ENCODE data around the gene ZFAND5. TPM values are rescaled to one million over a fixed set of nuclear protein-coding genes. Genes with fewer than 3 reads are reported as not detected.

Gene ZFAND5
- total RNA-seq, 1 donor from 2014 or later: 134 TPM

GRCh38 chr9:72363236-72363635 lies 1.8 kb downstream of the ZFAND5 start:
- peak; percentile 27 for DNase-seq (ENCODE audit: low spot score)

- peak; percentile 90 for DNase-seq (ENCODE audit: low spot score)
Measured at GRCh38 chr9:72362680-72363139, 2.3 kb downstream of the ZFAND5 start.

- peak; percentile 10 for DNase-seq (ENCODE audit: low spot score)
Measured at GRCh38 chr9:72362118-72362531, 2.9 kb downstream of the ZFAND5 start.

- DNase-seq (ENCODE audit: low spot score): no peak
Measured at GRCh38 chr9:72361217-72361616, 3.8 kb downstream of the ZFAND5 start.

DNA sequence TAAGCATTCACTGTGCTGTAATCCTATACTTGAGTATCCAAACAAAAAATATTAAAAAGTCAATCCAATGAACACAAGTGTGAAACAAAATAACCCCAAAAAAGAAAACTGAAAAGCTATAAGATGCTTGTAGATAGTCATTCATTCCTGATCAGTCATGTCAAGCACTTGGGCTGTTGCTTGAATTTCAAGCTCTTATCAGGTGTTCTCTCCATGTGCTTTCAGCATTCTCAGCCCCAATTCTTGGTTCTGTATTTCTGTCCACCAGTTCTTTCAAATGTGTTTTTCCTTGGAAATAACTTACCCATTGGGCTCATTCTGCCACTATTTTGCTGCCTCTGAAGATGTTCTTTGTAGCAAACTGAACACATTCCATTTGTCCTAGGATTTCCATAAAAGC lies 4.7 kb downstream of the ZFAND5 start:
- DNase-seq (ENCODE audit: low spot score): no peak

DNA sequence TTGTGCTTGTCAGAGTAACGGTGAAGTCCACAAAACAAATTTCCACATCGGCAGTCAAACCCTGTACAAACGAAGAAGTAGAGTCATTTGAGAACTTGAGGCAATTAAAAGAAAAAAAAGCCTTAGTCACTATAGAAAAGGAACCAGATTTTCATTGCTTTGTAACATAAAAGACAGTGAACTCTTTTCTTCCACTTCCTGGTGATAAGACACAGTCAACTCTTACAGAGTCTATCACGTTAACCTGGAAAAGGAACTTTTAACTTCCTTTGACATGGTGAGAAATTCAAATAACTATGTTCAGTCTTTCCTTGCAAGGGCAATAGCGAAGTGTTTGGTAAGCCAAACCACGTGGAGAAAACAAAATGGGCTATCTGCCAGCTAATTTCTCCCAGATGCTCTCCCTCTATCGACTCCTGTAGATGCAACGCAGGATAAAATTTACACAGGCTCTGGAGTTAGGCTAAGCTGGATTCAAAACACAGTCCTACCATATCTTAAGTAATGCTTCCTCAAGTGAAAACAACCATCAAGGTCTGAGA lies 8.9 kb downstream of the ZFAND5 start:
- DNase-seq (ENCODE audit: low spot score): peak; percentile 47

- DNase-seq (ENCODE audit: low spot score): no peak
Measured at GRCh38 chr9:72355153-72355552, 9.9 kb downstream of the ZFAND5 start.

- no peak for DNase-seq (ENCODE audit: low spot score)
Measured at GRCh38 chr9:72354704-72355103, 10.3 kb downstream of the ZFAND5 start.

DNA sequence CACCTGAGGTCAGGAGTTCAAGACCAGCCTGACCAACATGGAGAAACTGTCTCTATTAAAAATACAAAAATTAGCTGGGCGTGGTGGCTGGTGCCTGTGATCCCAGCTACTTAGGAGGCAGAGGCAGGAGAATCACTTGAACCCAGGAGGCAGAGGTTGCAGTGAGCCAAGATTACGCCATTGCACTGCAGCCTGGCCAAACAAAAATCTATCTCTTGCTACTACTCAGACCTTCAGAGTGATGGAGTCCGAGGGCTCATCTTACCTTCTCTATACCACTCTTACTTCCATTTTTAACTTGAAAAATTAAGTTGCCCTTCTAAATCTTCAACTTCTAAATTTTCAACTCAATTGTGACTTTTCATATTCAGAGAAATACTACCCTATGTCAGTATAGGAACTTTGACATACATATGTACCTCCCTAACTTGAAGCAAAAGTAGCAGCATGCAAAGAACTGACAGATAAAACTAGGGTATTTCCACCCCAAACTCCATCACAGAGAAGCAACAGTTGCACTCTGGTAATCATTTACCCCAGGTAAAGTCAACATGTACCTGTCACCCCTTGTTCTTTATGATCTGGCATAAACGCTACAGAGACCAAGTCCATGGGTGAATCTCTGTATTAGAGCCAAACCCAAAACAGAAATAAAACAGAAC lies 11.4 kb downstream of the ZFAND5 start:
- no peak for DNase-seq (ENCODE audit: low spot score)

DNA sequence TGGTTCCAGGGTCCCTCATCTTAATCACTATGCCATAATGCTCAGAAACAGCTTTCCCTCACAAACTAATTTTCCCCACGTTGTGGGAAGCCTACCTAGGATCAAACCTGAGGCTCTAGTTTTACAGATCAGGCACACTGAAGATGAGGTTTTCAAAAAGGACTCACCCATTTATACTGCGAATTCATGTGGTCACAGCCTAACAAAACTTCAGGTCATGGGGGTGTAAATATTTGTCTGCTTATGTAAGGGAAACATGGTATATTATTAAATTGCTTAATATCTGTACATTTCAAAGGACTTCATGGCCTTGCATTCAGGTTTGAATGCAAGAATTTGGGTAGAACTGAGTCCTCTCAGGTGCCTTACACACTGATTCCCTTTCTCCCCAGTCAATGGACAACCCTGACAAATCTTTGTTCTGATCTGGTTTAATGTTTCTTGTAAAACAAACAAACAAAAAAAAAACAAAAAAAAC lies 12.1 kb downstream of the ZFAND5 start:
- no peak for DNase-seq (ENCODE audit: low spot score)

DNA sequence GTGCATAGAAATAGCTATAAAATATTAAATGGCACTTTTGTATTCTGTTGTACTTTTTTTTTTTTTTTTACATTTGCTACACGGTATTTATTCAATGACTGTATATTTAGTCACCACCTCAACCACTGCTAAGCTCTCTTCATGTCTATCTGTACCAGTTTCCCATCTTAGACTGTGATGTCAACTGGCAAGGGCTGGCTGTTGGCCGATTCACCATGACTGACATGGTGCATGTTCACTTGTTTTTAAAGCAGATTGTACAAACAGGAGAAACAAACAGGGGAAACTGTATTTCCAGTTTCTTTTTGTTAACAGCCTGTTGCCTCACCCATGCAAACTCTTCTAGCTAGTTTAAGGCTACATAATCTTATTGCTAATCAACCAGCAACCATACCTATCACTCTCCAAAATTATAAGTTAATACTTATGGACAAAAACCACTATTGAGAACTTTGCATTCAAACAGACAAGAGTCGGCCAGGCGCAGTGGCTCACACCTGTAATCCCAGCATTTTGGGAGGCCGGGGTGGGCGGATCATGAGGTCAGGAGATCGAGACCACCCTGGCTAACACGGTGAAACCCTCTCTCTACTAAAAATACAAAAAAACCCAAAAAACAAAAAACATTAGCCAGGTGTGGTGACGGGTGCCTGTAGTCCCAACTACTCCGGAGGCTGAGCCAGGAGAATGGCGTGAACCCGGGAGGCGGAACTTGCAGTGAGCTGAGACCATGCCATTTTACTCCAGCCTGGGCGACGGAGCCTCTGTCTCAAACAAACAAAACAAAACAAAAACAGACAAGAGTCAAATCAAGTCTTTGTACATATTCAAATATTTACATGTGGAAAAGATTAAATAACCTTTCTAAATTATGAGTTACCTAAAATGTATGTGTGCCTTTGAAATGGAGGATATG lies 13.2 kb downstream of the ZFAND5 start:
- no peak for DNase-seq (ENCODE audit: low spot score)

DNA sequence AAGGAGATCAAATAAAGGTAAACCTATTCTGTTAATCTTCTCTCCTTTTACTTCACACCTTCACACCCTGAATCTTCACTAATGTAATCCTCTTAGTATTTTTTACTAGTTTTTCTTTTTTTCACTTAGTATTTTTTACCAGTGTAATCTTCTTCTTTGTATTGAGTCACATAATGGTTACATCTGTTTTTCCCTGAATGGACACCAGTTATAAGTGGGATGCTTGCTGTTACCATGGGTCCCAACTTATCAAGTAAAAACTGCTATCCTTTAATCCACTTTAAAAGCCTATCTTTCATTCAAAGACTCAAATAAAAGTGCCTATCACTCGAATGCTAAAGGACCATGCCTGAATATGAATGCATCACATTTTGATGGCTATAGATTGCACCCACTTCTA lies 15.1 kb downstream of the ZFAND5 start:
- DNase-seq (ENCODE audit: low spot score): no peak

GRCh38 chr9:72349240-72349639 lies 15.8 kb downstream of the ZFAND5 start:
- no peak for DNase-seq (ENCODE audit: low spot score)

DNA sequence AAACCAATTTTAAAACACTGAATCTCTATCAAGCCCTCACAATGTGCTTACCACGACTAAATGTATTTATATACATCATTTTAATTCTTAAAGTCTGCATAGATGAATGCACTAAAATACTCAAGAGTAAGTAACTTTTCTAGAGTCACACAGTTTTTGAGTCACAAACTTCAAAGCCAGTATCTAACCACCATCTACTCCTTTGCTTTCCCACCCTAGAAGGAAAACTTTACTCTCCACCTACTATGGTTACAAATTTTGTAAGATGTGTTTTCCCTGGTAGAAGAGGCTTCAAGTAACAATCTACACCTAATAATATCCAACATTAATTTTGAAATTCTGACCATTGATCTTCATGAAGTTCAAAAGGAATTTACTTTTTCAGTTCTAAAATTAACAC lies 18.7 kb downstream of the ZFAND5 start:
- DNase-seq (ENCODE audit: low spot score): no peak

- DNase-seq (ENCODE audit: low spot score): no peak
Measured at GRCh38 chr9:72338631-72339030, 26.4 kb downstream of the ZFAND5 start.

DNA sequence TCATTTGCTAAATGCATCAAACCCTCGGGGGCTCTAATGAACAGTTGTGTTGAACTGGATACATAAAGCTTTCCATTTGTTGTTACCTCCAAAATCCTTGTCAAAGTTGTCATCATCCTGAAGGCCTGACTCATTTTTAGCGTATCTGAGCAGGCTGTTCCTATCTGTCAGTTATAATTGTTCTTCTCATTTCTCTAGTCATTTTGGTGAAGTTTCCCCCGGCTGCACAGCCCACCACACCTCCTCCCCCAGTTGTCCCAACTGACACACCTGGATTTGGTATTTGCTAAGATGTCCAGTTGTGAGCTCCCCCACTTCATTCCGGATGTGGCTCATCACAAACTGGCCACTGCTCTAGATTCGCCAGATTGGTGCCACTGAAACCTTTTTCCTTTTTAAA lies 27.7 kb downstream of the ZFAND5 start:
- DNase-seq (ENCODE audit: low spot score): no peak

DNA sequence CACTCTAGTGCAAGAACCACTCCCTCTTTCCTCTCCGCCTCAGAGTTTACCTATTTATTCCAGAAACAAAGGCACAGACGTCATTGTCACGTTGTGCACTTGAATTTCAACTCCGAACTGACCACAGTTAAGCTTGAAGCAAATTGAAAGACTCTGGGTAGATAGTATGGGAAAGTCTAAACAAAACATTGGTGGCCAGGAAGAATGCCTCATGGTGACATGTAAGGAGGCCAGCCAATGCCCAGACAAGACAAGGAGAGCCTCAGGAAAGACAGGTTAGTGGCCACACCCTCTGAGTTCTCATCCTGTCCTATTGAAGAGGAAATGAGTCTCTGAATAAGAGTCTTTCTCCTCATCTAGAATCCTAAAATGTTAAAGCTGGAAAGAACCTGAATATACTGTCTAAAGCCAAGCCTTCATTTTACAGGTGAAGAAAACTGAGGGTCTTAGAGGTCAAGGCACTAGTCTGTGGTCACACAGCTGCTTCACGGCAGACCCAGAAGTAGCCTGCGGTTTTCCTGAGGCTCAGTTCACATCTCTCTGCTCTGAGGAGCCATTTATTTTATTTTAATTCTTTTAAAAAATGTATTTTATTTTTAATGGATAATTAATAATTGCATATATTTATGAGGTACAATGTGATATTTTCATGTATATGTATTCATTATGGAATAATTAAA lies 30.2 kb downstream of the ZFAND5 start:
- DNase-seq (ENCODE audit: low spot score): no peak

GRCh38 chr9:72333709-72334108 lies 31.3 kb downstream of the ZFAND5 start:
- DNase-seq (ENCODE audit: low spot score): no peak

GRCh38 chr9:72333197-72333596 lies 31.8 kb downstream of the ZFAND5 start:
- no peak for DNase-seq (ENCODE audit: low spot score)

DNA sequence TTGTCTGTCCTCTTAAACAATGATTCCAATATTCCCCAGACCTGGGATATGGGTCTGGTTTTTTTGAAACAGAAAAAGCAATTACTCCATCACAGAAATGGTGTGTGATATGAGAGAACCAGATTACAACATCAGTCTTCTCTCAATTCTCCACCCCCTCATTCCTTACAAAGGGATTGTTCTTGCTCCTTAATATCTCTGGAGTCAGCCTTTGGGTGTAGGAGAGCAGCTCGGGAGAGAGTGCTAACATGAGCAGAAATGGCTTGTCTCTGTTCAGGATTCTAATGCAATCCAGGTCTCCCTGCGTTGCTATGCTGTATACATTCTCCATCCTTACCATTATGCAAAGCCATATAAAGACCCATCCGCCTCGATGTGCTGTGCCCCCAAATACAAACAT lies 32.7 kb downstream of the ZFAND5 start:
- no peak for DNase-seq (ENCODE audit: low spot score)

DNA sequence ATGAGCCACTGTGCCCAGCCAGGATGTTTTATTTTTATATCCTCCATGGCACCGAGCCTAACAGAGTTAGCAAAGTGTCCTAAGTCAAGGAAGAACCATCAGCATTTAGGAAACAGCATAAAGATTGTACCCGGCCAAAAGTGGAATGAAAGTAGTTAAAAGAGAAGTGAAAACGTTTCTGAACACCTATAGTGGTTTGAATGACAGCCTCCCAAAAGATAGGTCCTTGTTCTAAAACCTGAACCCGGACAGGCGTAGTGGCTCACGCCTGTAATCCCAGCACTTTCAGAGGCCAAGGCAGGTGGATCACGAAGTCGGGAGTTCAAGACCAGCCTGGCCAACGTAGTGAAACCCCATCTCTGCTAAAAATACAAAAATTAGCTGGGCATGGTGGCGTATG lies 37.4 kb downstream of the ZFAND5 start:
- no peak for DNase-seq (ENCODE audit: low spot score)

DNA sequence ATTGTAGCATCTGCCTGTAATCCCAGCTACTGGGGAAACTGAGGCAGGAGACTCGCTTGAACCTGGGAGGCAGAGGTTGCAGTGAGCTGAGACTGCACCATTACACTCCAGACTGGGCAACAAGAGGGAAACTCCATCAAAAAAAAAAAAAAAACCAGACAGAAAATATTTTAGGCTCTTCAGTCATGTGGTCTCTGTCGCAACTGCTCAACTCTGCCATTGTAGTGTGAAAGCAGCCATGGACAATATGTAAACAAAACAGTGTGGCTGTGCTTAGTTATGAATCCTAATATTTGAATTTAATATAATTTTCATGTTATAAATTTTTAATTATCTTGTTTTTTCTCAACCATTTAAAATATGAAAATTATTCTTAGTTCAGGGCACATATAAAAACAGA lies 38.4 kb downstream of the ZFAND5 start:
- DNase-seq (ENCODE audit: low spot score): no peak
